ENCODE data around the gene GPR107.

GRCh38 chr9:130034570-130034969 lies 19.1 kb upstream of the GPR107 start:
- TF ChIP-seq, protein P1, sequence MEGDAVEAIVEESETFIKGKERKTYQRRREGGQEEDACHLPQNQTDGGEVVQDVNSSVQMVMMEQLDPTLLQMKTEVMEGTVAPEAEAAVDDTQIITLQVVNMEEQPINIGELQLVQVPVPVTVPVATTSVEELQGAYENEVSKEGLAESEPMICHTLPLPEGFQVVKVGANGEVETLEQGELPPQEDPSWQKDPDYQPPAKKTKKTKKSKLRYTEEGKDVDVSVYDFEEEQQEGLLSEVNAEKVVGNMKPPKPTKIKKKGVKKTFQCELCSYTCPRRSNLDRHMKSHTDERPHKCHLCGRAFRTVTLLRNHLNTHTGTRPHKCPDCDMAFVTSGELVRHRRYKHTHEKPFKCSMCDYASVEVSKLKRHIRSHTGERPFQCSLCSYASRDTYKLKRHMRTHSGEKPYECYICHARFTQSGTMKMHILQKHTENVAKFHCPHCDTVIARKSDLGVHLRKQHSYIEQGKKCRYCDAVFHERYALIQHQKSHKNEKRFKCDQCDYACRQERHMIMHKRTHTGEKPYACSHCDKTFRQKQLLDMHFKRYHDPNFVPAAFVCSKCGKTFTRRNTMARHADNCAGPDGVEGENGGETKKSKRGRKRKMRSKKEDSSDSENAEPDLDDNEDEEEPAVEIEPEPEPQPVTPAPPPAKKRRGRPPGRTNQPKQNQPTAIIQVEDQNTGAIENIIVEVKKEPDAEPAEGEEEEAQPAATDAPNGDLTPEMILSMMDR (IDR thresholded peaks at IDR 0.05): no peak
- no peak for TF ChIP-seq POLR2A (IDR thresholded peaks at IDR 0.05)
- TF ChIP-seq POLR2AphosphoS5 (IDR thresholded peaks at IDR 0.05): no peak
- no peak for TF ChIP-seq EP300 (IDR thresholded peaks at IDR 0.05)

Measured in suprapubic skin (tissue), 4 donors.